ENCODE data around the gene EIF3D. TPM values are rescaled to one million over a fixed set of nuclear protein-coding genes. Genes with fewer than 3 reads are reported as not detected.

Gene EIF3D
- total RNA-seq, 1 experiment from 2014 or later: 270 TPM

- Histone ChIP-seq H3K79me2 (ENCODE audit: low read depth) (no peaks in the 10 kb centered on the region), H4K20me1 (ENCODE audit: insufficient read depth) (no peaks in the 10 kb centered on the region), H3K4me3 (no peak overlapping the region), H3K9me3 (ENCODE audit: insufficient read depth, low read depth) (no peaks in the 10 kb centered on the region), H2AFZ (no peak overlapping the region), H3F3A (ENCODE audit: insufficient read depth, low read depth) (peaks cover 13% of the 10 kb centered on the region), H3K36me3 (ENCODE audit: low read depth) (no peaks in the 10 kb centered on the region), H3K4me2 (no peak overlapping the region), H3K27me3 (ENCODE audit: insufficient read depth, low read depth) (peaks cover 4% of the 10 kb centered on the region; the same call in 1 of the 2 replicates), H3K4me1 (replicated peaks; ENCODE audit: insufficient read depth) (peaks cover 6% of the 10 kb centered on the region; the same call in 1 of the 2 replicates), H3K27ac (no peak overlapping the region), H3K9me2 (ENCODE audit: insufficient read depth) (no peaks in the 10 kb centered on the region)
- ChIA-PET POLR2A (ENCODE audit: unreplicated experiment) (no interaction called here), CTCF (no interaction called here)
- DNase-seq: peak in 1 of 2 experiments; percentile 47
- intact Hi-C loops (cut with micrococcal nuclease; ENCODE audit: unreplicated experiment): no loop called here
- TF ChIP-seq CTCF (conservative IDR thresholded peaks at IDR 0.05) (no peak), EZH2 (IDR thresholded peaks at IDR 0.05; ENCODE audit: low read depth) (no peak)
- BruUV-seq (replicated peaks): no TSS peak
These were observed 43.0 kb upstream of the EIF3D start for GRCh38 chr22:36571991-36572390.

- no peak overlapping the region for H2AFZ ChIP-seq
- ChIA-PET POLR2A (ENCODE audit: unreplicated experiment) (no interaction called here), CTCF (no interaction called here)
- no peak overlapping the region for H3K4me3 ChIP-seq
- H3K27ac ChIP-seq: no peak overlapping the region
- H3K9me2 ChIP-seq (ENCODE audit: insufficient read depth): no peaks in the 10 kb centered on the region
- H3K27me3 ChIP-seq (ENCODE audit: insufficient read depth, low read depth): peaks cover 4% of the 10 kb centered on the region; the same call in 1 of the 2 replicates
- H3F3A ChIP-seq (ENCODE audit: insufficient read depth, low read depth): no peaks in the 10 kb centered on the region; the same call in 1 of the 2 replicates
- no peaks in the 10 kb centered on the region for H3K9me3 ChIP-seq (ENCODE audit: insufficient read depth, low read depth)
- no peaks in the 10 kb centered on the region for H3K36me3 ChIP-seq (ENCODE audit: low read depth)
- TF ChIP-seq EZH2 (IDR thresholded peaks at IDR 0.05; ENCODE audit: low read depth): no peak
- TF ChIP-seq CTCF (conservative IDR thresholded peaks at IDR 0.05): no peak
- H4K20me1 ChIP-seq (ENCODE audit: insufficient read depth): no peaks in the 10 kb centered on the region
- H3K79me2 ChIP-seq (ENCODE audit: low read depth): no peaks in the 10 kb centered on the region
- BruUV-seq (replicated peaks): no TSS peak
- no peak overlapping the region for H3K4me2 ChIP-seq
- intact Hi-C loops (cut with micrococcal nuclease; ENCODE audit: unreplicated experiment): no loop called here
- DNase-seq: no peak
- H3K4me1 ChIP-seq (replicated peaks; ENCODE audit: insufficient read depth): no peaks in the 10 kb centered on the region
These were observed 41.0 kb upstream of the EIF3D start for GRCh38 chr22:36569999-36570398.

- DNase-seq: no peak
- POLR2A ChIA-PET (ENCODE audit: unreplicated experiment): no interaction called here
- Histone ChIP-seq H3K4me1 (replicated peaks; ENCODE audit: insufficient read depth) (no peaks in the 10 kb centered on the region), H2AFZ (no peak overlapping the region), H3K4me2 (no peak overlapping the region), H3K4me3 (no peak overlapping the region), H3K9me2 (ENCODE audit: insufficient read depth) (no peaks in the 10 kb centered on the region), H3K79me2 (ENCODE audit: low read depth) (no peaks in the 10 kb centered on the region), H3K27me3 (ENCODE audit: insufficient read depth, low read depth) (peaks cover 4% of the 10 kb centered on the region; the same call in 1 of the 2 replicates), H3K27ac (no peak overlapping the region), H3F3A (ENCODE audit: insufficient read depth, low read depth) (no peaks in the 10 kb centered on the region; the same call in 1 of the 2 replicates), H4K20me1 (ENCODE audit: insufficient read depth) (no peaks in the 10 kb centered on the region), H3K9me3 (ENCODE audit: insufficient read depth, low read depth) (no peaks in the 10 kb centered on the region), H3K36me3 (ENCODE audit: low read depth) (no peaks in the 10 kb centered on the region)
- intact Hi-C loops (cut with micrococcal nuclease; ENCODE audit: unreplicated experiment): no loop called here
- no TSS peak for BruUV-seq (replicated peaks)
- CTCF ChIA-PET: no interaction called here
- TF ChIP-seq EZH2 (IDR thresholded peaks at IDR 0.05; ENCODE audit: low read depth) (no peak), CTCF (conservative IDR thresholded peaks at IDR 0.05) (no peak)
These were observed 39.9 kb upstream of the EIF3D start for GRCh38 chr22:36568846-36569245.
